ENCODE measurements around the gene SPATA45.

DNA sequence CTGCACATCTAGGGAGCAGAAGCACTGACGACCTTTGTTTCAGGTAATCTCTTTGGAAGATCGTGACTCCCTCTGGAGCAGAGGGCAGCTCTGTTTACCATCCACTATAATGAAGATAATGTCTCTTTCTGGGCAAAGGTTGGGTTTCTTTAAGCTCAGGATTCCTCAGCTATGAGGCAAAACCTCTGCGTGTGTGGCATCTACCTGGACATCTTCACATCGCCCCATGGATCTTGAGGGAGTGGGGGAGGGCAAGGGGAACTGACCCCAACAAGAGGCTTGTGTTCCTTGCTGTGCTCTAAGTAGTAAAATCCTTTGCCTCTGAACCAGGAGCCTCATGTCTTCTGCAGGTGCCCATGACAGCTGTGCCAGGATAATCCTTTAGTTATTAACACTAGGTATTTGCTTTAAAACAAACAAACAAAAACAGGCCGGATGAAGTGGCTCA is 19.6 kb downstream of the SPATA45 start:
- no peak for TF ChIP-seq POLR2AphosphoS5 (IDR thresholded peaks at IDR 0.05; ENCODE audit: low read depth, low read length)
- no peak for TF ChIP-seq POLR2A (IDR thresholded peaks at IDR 0.05; ENCODE audit: low read depth, low read length)
